Measurements from ENCODE around the gene ADCY3. TPM values are rescaled to one million over a fixed set of nuclear protein-coding genes. Genes with fewer than 3 reads are reported as not detected.

The ADCY3 gene
- total RNA-seq, 1 experiment from 2014 or later = 39.5 TPM

DNA sequence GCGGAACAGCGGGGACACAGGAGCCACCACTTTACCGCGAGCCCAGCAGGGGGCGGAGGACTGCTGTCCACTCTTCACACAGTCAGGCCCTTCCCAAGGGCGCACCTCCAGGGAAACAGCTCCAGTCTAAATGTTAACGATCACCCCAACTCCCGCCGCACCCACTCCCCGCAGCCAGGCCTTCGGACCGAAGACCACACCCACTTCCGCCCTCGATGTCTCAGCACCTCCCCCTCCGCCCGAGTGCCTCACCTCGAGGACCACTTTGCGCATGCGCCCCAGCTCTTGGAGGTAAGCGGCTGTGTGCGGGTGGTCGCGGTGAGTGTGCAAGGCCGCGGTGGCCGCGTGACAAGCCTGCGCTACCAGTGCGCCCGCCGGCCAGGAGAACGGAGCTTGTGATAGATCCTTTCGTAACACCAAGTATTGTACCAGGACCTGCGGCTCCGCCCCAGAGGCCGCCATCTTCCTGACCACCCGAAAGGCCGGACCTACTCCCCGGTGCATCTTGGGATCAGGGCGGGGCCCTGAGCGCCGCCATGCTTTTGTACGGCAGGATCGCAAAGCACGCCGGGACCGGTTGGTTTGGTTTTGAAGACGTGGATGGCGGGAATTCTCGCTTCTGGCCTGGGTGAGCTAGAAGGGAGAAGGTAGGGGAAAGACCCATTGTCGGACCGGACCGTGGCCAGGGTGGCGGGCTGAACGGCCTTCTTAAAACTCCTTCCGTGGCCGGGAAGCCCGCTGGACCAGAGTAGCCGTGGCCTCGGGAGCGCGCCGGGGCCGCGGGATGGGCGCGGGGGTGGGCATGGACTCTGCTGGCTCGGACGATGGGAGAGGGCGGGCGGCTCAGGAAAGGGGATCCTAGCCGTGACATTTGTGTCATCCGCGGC is 126.9 kb downstream of the ADCY3 start, which contains the start of the genes CENPO and PTRHD1:
Gene CENPO (plus strand): TSS at position 552 of the 887 bp plus-strand sequence. CDS start 495 bp downstream, outside the sequence.
Gene PTRHD1 (minus strand): TSS at position 518 of the 887 bp plus-strand sequence. CDS start 14 bp downstream, at position 504.
- Histone ChIP-seq H4K5ac (ENCODE audit: insufficient read length, low read depth, low read length) (peak within 1 kb of the TSS; percentile 89), H4K91ac (ENCODE audit: insufficient read length, low read depth, low read length) (no peak within 1 kb of the TSS), H2BK20ac (ENCODE audit: low read depth, low read length, poor library complexity, severe bottlenecking) (no peak within 1 kb of the TSS), H2AFZ (ENCODE audit: low read length) (no peak within 1 kb of the TSS), H3K56ac (ENCODE audit: insufficient read length, low read depth, low read length) (no peak within 1 kb of the TSS), H4K20me1 (ENCODE audit: control insufficient read depth, insufficient read depth, insufficient read length) (no peaks in the 10 kb centered on the region), H2BK12ac (ENCODE audit: insufficient read length, low read depth, low read length) (no peak within 1 kb of the TSS), H3K79me2 (ENCODE audit: insufficient read depth, low read length) (peaks cover 36% of the 10 kb centered on the region; the same call in 1 of the 2 replicates), H2BK15ac (ENCODE audit: low read depth, low read length) (no peak within 1 kb of the TSS), H2BK5ac (ENCODE audit: insufficient read length, low read length) (peak within 1 kb of the TSS; percentile 76), H3K23ac (ENCODE audit: insufficient read length, low read depth, low read length) (no peak within 1 kb of the TSS), H3K4me2 (ENCODE audit: insufficient read depth, insufficient read length, low read length) (peak within 1 kb of the TSS; percentile 99), H3T11ph (ENCODE audit: low read length) (no peak within 1 kb of the TSS), H2BK120ac (ENCODE audit: low read depth, low read length, poor library complexity, severe bottlenecking) (no peak within 1 kb of the TSS), H3K27ac (ENCODE audit: insufficient read length, low read depth, low read length) (peak within 1 kb of the TSS; percentile 58), H4K8ac (replicated peaks; ENCODE audit: insufficient read length, low read depth, low read length) (no peak within 1 kb of the TSS), H3K9ac (ENCODE audit: extremely low read depth, insufficient read length, low read length) (peak within 1 kb of the TSS; percentile 98), H3K14ac (ENCODE audit: insufficient read depth, low read length) (peak within 1 kb of the TSS; percentile 99), H3K4me1 (ENCODE audit: insufficient read depth, low read length) (no peaks in the 10 kb centered on the region), H3K4ac (ENCODE audit: low read depth, low read length) (no peak within 1 kb of the TSS; the same call in 1 of the 2 replicates), H3K9me3 (ENCODE audit: control insufficient read depth, low read depth, low read length) (no peaks in the 10 kb centered on the region), H3K23me2 (ENCODE audit: insufficient read length, low read depth, low read length, poor library complexity, severe bottlenecking) (peaks cover 13% of the 10 kb centered on the region), H3K18ac (ENCODE audit: insufficient read length, low read depth, low read length) (peak within 1 kb of the TSS; percentile 99), H3K79me1 (ENCODE audit: insufficient read depth, low read depth, low read length, poor library complexity, severe bottlenecking) (no peaks in the 10 kb centered on the region), H3K27me3 (ENCODE audit: insufficient read depth, low read length) (no peaks in the 10 kb centered on the region), H2AK5ac (ENCODE audit: insufficient read length, low read length) (peak within 1 kb of the TSS; percentile 28)
- Mint-ChIP-seq H3K4me1 (peaks cover 37 to 39% of the 10 kb centered on the region in 2 experiments), H3K27me3 (ENCODE audit: low read depth) (no peaks in the 10 kb centered on the region), H3K27ac (peak within 1 kb of the TSS; percentile 99 to 100 (median 100)), H3K36me3 (ENCODE audit: insufficient read depth in 1 of 3, low read depth in 3 of 3) (peaks cover 32 to 46% (median 45%) of the 10 kb centered on the region in 3 experiments), H3K9me3 (peaks cover 0 to under 1% of the 10 kb centered on the region in 2 experiments; a peak in 1 of 5 replicates), H3K4me3 (peak within 1 kb of the TSS; percentile 96 to 97)
- WGBS (ENCODE audit: extremely low coverage, insufficient read length, low lambda C conversion rate) = no CpG with 5 or more reads among the region's 74 CpGs
- TF ChIP-seq, protein P1, sequence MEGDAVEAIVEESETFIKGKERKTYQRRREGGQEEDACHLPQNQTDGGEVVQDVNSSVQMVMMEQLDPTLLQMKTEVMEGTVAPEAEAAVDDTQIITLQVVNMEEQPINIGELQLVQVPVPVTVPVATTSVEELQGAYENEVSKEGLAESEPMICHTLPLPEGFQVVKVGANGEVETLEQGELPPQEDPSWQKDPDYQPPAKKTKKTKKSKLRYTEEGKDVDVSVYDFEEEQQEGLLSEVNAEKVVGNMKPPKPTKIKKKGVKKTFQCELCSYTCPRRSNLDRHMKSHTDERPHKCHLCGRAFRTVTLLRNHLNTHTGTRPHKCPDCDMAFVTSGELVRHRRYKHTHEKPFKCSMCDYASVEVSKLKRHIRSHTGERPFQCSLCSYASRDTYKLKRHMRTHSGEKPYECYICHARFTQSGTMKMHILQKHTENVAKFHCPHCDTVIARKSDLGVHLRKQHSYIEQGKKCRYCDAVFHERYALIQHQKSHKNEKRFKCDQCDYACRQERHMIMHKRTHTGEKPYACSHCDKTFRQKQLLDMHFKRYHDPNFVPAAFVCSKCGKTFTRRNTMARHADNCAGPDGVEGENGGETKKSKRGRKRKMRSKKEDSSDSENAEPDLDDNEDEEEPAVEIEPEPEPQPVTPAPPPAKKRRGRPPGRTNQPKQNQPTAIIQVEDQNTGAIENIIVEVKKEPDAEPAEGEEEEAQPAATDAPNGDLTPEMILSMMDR (conservative IDR thresholded peaks at IDR 0.05) = peak; percentile 37; the same call in 2 of the 3 replicates
- DNase-seq = peak; percentile 97

All from H9 (cell line).